ENCODE results near the gene TMEM79.
"Not testable (repeated sequence)": the region's sequence is repeated elsewhere in the genome, so short reads cannot be mapped to it uniquely, and the experiment has no call there.

Gene TMEM79

DNA sequence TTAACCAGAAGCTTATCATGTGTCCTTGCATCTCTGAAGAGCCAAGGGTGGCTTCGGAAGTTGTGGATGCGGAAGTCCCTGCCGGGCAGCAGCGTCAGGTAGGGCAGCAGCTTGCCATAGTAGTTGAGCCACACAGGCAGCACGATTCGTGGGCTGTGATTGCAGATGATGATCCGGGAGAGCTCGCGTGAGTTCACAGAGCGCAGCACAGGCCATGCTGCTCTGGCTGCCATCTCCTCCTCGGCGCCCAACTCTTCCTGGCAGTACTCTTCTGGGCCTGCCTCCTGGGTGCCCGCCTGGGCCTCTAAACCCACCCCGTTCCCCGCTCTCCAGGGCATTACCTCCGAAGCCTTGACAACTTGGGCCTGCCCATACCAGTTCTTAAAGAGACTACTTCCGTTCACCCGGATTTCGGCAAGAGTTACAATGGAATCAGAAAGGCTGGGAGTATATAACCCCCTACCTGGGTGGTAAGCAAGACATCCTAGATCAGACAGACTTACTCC, 14.8 kb downstream of the TMEM79 start, which contains the start of gene VHLL:
VHLL (minus strand) TSS at position 456 of the 506 bp plus-strand sequence; CDS start at position 338, 118 bp downstream.
- no peak for DNase-seq (ENCODE audit: low read depth in 1 of 2, low spot score in 1 of 2)

DNA sequence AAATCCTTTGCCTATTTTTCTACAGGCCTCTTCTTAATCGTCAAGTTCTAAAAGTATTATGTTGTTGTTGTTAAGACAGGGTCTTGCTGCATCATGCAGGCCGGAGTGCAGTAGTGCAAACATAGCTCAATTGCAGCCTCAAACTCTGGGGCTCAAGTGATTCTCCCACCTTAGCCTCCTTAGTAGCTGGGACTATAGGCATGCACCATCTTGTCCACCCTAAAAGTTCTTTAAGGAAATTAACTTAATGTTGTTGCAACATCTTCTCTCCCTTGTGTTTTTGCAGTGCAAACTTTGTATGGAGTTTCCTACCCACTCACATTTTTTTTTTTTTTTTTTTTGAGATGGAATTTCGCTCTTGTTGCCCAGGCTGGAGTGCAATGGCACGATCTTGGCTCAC, 19.1 kb downstream of the TMEM79 start:
- DNase-seq (ENCODE audit: low read depth in 1 of 2, low spot score in 1 of 2), result no peak

DNA sequence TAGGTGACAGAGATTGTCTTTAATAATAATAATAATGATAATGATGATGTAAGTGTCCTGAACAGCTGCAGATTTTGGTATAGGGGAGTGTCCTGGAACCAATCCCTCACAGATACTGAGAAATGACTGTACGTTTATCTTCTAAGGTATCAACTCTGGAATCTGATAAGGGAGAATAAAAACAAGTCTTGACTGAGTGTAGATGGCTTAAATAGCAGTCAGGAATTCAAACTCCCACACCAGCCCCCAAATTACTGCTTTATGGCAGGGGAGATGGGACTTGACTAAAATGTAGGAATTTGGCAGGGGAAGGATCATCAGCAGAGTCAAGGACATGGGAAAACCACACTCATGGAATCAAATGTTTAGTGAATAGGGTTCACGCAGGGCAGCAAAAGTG, 21.1 kb downstream of the TMEM79 start:
- no peak for DNase-seq (ENCODE audit: low read depth in 1 of 2, low spot score in 1 of 2)

DNA sequence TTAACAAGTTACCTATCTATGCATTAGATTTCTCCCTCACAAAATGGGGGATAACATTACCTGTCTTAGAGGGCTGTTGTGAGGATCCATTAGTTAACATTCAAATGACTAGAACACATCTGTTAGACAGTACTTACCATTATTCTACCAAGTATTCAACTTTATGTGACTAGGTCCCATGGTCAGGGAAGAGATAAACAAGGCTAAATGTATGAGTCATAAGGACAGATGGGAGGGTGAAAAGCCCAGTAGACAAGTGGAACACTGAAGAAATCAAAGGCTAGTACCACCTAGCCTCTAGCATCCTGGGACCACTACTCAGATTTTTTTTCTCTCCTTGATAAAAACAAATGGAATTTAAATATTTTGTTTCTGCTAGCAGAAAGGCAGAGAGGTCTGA, 24.0 kb downstream of the TMEM79 start:
- DNase-seq (ENCODE audit: low read depth in 1 of 2, low spot score in 1 of 2), result no peak

DNA sequence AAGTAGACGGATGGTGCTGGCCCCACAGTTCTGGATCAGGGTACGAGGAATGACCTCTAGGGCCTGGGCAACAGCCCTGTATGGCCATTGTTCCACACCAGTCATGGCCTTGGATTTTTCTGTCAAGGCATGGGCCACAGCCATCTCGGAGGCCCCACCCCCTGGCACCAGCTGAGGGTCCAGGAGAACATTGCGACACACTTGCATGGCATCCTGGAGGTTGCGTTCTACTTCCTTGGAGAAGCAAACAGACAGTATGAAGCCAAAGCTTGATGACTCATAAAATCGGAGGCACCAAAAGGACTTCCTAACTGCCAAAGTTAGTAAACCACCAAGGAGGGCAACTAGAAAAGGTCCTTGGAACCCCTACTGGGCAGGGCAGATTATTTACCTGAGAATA, 26.8 kb downstream of the TMEM79 start:
- DNase-seq (ENCODE audit: low read depth in 1 of 2, low spot score in 1 of 2), result no peak

DNA sequence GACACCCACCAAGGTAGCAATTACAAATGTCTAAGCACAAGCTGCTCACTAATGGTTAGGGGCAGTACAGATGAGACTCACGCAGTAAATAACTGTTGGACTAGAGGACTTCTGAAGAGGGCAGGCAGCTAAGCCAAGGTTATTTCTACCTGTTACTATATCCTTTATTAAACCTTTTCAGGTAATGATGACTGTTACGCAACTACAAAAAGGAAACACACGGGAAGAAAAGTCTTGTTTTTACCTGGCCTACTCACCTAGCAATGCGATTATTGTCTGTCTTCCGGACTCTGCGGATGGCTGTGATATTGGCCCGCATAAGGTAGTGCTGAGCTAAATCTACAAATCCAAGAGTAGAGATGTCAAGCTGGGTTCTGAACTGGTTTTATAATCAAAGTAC, 32.8 kb downstream of the TMEM79 start:
- no peak for DNase-seq (ENCODE audit: low read depth in 1 of 2, low spot score in 1 of 2)

DNA sequence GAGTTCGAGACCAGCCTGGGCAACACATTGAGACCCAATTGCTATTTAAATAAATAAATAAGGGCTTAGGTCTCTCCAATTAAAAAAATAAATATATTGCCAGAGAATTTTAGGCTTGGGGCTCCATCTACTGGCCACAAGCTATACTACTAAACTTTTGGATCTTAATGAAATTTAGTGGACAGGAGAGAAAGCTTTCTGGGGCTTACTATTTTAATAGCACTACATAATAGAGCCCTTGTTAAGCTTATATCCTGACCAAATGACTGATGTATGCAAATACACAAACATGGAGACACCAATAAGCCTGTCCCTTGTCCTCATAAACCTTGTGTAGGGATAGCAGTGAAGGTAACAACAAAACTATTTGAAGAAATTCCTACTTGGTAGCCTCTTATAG, 35.5 kb downstream of the TMEM79 start:
- no peak for DNase-seq (ENCODE audit: low read depth in 1 of 2, low spot score in 1 of 2)

DNA sequence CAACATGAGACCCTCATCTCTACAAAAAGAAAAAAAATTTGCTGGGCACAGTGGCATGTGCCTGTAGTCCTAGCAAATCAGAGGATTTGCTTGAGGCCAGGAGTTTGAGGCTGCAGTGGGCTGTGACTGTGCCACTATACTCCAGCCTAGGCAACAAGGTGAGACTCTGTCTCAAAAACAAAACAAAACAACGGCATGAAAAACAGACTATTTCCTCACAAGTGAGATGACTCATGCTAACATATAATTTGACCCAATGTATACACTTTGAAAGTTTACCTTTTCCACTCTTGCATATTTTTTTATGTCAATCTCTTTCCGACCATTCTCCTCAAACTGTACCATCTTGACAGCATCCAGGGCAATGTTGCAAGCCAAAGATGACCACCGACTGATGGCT, 36.4 kb downstream of the TMEM79 start:
- DNase-seq (ENCODE audit: low read depth in 1 of 2, low spot score in 1 of 2), result no peak

DNA sequence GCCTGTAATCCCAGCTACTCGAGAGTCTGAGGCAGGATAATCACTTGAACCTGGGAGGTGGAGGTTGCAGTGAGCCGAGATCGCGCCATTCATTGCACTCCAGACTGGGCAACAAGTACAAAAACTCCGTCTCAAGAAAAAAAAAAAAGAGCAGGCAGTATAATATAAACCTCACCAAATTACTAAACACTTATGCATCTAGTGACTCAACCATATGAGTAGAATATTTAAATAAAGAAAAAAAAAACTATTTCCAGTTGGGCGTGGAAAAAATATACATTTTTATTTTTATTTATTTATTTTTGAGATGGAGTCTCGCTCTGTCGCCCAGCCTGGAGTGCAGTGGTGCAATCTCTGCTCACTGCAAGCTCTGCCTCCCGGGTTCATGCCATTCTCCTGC, 39.1 kb downstream of the TMEM79 start:
- not testable (repeated sequence) for DNase-seq (ENCODE audit: low read depth in 1 of 2, low spot score in 1 of 2)

DNA sequence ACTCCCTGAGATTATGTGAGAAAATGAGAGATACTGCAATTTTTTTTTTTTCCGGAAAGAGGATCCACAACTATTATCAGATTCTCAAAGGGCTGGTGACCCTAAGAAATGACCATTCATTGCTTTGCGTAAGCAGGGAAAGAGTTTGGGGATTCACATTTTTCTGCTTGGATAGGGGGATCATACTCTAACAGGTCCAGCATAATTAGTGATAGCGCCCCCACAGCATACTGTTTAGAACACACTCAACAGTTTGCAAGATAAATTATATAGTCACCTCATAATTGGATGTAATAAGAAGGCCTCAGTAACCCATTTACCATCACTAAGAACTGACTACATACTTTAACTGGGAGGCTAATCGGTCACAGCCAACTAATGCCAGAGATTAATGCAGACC, 52.1 kb downstream of the TMEM79 start:
- no peak for DNase-seq (ENCODE audit: low read depth in 1 of 2, low spot score in 1 of 2)

DNA sequence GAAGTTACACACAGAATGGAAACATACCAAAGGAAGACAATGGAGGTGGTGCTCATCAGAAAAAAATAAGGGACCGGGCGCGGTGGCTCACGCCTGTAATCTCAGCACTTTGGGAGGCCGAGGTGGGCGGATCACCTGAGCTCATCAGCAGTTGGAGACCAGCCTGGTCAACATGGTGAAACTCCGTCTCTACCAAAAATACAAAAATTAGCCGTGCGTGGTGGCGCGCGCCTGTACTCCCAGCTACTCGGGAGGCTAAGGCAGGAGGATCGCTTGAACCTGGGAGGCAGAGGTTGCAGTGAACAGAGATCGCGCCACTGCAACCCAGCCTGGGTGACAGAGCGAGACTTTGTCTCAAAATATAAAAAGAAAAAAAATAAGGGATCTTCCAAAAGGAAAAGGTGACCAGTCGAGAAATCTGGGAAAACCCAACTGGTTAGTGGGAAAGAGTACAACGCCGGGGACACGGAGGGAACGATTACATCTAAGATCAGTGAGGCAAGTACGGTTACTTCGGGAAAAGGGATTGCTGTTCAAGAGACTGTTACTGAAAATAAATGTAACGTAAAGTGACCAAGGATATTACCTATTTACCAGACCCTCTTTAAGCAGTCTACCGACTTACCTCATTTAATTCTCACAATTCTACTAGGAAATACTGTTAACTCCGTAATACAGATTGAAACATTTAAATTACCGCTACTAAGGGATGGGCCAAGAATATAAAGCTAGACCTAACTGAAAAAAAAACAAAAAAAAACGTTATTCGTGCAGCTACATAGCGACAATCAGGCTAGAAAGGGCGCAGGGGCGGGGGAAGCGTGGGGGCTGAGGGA, 53.1 kb downstream of the TMEM79 start:
- peak in 1 of 2 donors; percentile 16 for DNase-seq (ENCODE audit: low read depth in 1 of 2, low spot score in 1 of 2)

DNA sequence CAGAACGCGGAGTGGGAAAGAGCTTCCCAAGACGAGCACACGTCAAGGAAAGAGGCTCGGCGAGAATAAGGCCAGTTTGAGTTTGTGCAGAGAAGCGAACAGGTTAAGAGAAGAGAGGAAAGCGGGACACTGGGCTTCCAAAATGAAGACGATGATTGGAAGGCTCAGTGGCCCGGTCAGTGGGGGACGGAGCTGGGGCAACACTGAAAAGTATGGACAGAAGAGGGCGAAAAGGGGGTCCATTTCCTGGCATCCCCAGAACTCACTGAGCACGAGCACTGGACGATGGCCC, 53.7 kb downstream of the TMEM79 start:
- DNase-seq (ENCODE audit: low read depth in 1 of 2, low spot score in 1 of 2), result no peak

DNA sequence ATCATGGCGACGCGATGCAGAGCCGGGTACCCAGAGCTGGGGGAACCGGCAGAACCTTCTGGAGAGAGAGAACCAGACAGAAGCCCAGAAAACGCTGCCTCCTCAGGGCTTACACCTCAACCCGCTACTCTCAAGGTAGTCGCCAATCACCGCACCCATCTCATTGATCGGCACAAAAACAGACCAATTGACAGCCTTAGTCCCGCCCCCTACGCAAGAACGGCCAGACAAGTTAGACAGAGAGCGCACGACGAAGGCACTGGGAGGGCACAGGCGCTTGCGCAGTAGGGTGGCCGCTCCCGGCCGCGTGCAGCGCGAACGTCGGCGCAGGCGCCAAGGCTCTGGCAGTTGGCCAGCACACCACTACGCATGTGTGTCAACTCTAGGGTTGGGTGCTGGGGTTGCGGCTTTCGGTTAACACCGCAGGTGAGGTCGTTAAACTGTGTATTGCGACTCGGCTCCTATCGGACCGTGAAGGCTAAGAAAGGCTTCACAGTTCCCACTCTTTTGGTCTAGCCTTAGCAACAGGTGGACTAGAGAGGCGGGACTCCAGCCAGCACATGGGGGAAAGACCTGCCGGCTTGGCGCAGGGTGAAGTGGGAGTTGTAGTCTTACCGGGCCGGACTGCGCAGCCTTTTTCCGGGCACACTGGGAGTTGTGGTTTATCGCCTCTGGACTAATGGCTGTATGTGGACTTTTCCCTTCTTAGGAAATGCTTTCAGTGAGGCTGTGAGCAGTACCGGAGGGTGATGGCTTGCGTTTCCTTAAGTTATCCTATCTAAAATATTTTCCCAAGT, 54.3 kb downstream of the TMEM79 start, which contains the start of the genes CCT3 and TSACC:
CCT3 (minus strand) TSS at position 113 of the 797 bp plus-strand sequence; CDS start at position 5, 108 bp downstream.
TSACC (plus strand) TSS at position 347 of the 797 bp plus-strand sequence. CDS start 1,232 bp downstream, outside the sequence.
- DNase-seq (ENCODE audit: low read depth in 1 of 2, low spot score in 1 of 2), result peak; percentile 98

Measured in stimulated activated CD4-positive, alpha-beta T cell treated with anti-CD3 and anti-CD28 coated beads, Interleukin-15, amount 100 ng/mL, for 1 hour (primary cell).